WTC11 (cell line): ENCODE results near the gene PQBP1.

ENCODE experiments used
- ATF1 ChIP-seq: sonication (generic); formaldehyde crosslinking; IDR thresholded peaks from 2 replicates; pipeline ENCODE4 v1.8.1; 2023; ENCODE audit warnings: mild to moderate bottlenecking, moderate library complexity, missing genetic modification reagents
- CBFB ChIP-seq: sonication (generic); formaldehyde crosslinking; IDR thresholded peaks from 2 replicates; pipeline ENCODE4 v1.8.1; 2022; ENCODE audit warnings: mild to moderate bottlenecking, low read depth, missing genetic modification reagents
- E2F1 ChIP-seq: sonication (generic); formaldehyde crosslinking; IDR thresholded peaks from 2 replicates; pipeline ENCODE4 v1.8.0; 2022; ENCODE audit warnings: mild to moderate bottlenecking, missing genetic modification reagents
- E2F4 ChIP-seq: sonication (generic); formaldehyde crosslinking; IDR thresholded peaks from 2 replicates; pipeline ENCODE4 v1.8.1; 2022; ENCODE audit warnings: low read depth, mild to moderate bottlenecking, moderate library complexity, missing genetic modification reagents, borderline replicate concordance
- E2F5 ChIP-seq: sonication (generic); formaldehyde crosslinking; IDR thresholded peaks from 2 replicates; pipeline ENCODE4 v1.8.1; 2022; ENCODE audit warnings: mild to moderate bottlenecking, moderate library complexity, missing genetic modification reagents
- FOXP1 ChIP-seq: sonication (generic); formaldehyde crosslinking; IDR thresholded peaks from 2 replicates; pipeline ENCODE4 v1.8.0; 2022; ENCODE audit warnings: missing genetic modification reagents, mild to moderate bottlenecking, moderate library complexity, borderline replicate concordance
- TEAD4 ChIP-seq: sonication (generic); formaldehyde crosslinking; IDR thresholded peaks from 2 replicates; pipeline ENCODE4 v1.8.0; 2022; ENCODE audit warnings: mild to moderate bottlenecking, missing genetic modification reagents
- ZMAT4 ChIP-seq: fragments of 250-450 bp; sonication (Bioruptor Pico); IDR thresholded peaks from 2 replicates; pipeline ENCODE4 v1.9.0; 2021; ENCODE audit warnings: mild to moderate bottlenecking
- ZNF121 ChIP-seq: sonication (generic); formaldehyde crosslinking; IDR thresholded peaks from 2 replicates; pipeline ENCODE4 v1.8.0; 2023; ENCODE audit warnings: missing genetic modification reagents
- TF ChIP-seq, protein P1 (sequence below): fragments of 200-600 bp; IDR thresholded peaks from 2 replicates; pipeline ENCODE4 v1.8.0; 2022; ENCODE audit warnings: antibody characterized with exemption
- TF ChIP-seq, protein P2 (sequence below): sonication (generic); formaldehyde crosslinking; IDR thresholded peaks from 2 replicates; pipeline ENCODE4 v1.8.1; 2023; ENCODE audit warnings: mild to moderate bottlenecking, missing genetic modification reagents
- TF ChIP-seq, protein P3 (sequence below): sonication (generic); formaldehyde crosslinking; IDR thresholded peaks from 2 replicates; pipeline ENCODE4 v1.8.1; 2022; ENCODE audit warnings: low read depth, missing genetic modification reagents, borderline replicate concordance
- TF ChIP-seq, protein P4 (sequence below): fragments of 250-450 bp; sonication (Bioruptor Pico); conservative IDR thresholded peaks from 2 replicates; pipeline ENCODE4 v1.9.0; 2021; ENCODE audit warnings: mild to moderate bottlenecking

- TF ChIP-seq E2F4 (CRISPR knock-in tag) (no peak), FOXP1 (no peak), ATF1 (CRISPR knock-in tag) (no peak), CBFB (CRISPR knock-in tag) (no peak), TEAD4 (CRISPR knock-in tag) (no peak), ZNF121 (CRISPR knock-in tag) (no peak), ZMAT4 (CRISPR knock-in tag) (no peak), E2F5 (CRISPR knock-in tag) (no peak), E2F1 (CRISPR knock-in tag) (no peak)
- TF ChIP-seq, protein P1, sequence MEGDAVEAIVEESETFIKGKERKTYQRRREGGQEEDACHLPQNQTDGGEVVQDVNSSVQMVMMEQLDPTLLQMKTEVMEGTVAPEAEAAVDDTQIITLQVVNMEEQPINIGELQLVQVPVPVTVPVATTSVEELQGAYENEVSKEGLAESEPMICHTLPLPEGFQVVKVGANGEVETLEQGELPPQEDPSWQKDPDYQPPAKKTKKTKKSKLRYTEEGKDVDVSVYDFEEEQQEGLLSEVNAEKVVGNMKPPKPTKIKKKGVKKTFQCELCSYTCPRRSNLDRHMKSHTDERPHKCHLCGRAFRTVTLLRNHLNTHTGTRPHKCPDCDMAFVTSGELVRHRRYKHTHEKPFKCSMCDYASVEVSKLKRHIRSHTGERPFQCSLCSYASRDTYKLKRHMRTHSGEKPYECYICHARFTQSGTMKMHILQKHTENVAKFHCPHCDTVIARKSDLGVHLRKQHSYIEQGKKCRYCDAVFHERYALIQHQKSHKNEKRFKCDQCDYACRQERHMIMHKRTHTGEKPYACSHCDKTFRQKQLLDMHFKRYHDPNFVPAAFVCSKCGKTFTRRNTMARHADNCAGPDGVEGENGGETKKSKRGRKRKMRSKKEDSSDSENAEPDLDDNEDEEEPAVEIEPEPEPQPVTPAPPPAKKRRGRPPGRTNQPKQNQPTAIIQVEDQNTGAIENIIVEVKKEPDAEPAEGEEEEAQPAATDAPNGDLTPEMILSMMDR: no peak
- TF ChIP-seq, protein P2, sequence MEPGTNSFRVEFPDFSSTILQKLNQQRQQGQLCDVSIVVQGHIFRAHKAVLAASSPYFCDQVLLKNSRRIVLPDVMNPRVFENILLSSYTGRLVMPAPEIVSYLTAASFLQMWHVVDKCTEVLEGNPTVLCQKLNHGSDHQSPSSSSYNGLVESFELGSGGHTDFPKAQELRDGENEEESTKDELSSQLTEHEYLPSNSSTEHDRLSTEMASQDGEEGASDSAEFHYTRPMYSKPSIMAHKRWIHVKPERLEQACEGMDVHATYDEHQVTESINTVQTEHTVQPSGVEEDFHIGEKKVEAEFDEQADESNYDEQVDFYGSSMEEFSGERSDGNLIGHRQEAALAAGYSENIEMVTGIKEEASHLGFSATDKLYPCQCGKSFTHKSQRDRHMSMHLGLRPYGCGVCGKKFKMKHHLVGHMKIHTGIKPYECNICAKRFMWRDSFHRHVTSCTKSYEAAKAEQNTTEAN (CRISPR knock-in tag): no peak
- TF ChIP-seq, protein P3, sequence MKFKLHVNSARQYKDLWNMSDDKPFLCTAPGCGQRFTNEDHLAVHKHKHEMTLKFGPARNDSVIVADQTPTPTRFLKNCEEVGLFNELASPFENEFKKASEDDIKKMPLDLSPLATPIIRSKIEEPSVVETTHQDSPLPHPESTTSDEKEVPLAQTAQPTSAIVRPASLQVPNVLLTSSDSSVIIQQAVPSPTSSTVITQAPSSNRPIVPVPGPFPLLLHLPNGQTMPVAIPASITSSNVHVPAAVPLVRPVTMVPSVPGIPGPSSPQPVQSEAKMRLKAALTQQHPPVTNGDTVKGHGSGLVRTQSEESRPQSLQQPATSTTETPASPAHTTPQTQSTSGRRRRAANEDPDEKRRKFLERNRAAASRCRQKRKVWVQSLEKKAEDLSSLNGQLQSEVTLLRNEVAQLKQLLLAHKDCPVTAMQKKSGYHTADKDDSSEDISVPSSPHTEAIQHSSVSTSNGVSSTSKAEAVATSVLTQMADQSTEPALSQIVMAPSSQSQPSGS (CRISPR knock-in tag): no peak
- TF ChIP-seq, protein P4, sequence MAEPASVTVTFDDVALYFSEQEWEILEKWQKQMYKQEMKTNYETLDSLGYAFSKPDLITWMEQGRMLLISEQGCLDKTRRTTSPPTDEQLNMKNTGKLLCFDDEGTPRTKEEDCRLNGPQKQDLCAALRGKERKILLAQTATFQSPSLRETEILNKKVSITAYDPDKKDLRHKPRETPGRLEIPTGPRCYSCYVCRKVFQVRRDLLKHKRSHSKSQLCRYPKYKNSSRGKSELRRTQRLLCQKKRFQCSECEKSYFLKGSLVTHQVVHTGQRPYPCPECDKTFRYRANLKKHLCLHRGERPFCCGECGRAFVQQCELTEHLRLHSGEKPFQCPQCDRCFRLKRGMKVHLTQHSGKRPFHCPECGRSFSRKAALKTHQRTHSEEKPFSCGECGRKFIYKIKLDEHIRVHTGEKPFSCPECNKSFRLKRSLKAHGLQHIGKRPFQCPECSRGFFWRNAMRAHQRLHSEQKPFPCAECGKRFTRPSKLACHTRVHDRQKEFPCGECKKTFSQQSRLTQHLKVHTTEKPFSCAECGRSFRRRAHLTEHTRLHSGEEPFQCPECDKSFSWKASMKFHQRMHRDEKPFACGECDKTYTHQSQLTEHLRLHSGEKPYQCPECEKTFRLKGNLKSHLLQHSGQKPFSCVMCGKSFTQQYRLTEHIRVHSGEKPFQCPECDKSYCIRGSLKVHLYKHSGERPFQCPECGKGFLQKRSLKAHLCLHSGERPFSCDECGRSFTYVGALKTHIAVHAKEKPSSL: no peak
Measured at GRCh38 chrX:48902776-48903175, 5.0 kb downstream of the PQBP1 start.
